ENCODE measurements around the gene ETV5.

ETV5 gene

DNA sequence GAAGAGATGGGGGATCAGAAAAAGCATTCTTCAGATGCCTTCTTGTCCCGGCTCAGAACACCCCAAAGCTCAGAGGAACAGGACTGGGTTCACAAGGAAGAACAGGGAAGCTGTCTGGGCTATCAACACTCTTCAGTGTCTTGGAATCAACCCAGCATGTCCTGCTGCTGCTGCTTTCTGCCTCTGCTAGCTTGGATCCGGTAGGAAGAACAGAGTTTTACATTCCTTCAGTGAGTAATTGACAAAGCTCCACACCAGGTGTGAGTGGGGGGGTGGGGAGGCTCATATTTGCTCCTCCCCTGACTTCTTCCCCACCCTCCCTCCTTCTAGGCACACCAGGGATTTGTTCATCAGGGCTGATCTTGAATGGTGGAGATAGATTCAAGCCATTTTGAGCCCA, 13.1 kb upstream of the ETV5 start:
- no peak for DNase-seq (ENCODE audit: low read depth)

DNA sequence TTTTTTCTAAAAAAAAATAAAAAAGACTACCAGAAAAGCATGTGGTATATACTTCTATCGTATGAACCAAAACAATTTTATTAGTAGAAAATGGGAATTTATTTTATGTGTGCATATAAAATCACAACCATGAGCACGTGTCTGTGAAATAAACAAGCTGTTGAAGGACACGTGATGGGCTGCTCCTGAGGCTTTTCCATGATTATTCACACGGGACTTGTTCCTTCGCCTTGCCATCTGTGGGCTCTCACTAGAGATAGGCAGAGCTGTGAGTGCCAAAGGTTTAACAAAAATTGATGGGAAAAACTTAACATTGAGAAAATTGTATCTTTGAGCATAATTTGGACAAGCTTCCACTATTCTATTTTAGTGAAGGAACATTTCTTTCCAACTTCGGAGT, 12.4 kb upstream of the ETV5 start:
- H3K9me3 ChIP-seq (ENCODE audit: control insufficient read depth, low read length): no peaks in the 10 kb centered on the region
- DNase-seq (ENCODE audit: low read depth): no peak
- no peaks in the 10 kb centered on the region for H3K4me1 ChIP-seq (ENCODE audit: control insufficient read depth, insufficient read depth, low read length)
- peaks cover 21% of the 10 kb centered on the region for H3K27me3 ChIP-seq (replicated peaks; ENCODE audit: control insufficient read depth, insufficient read depth, low read length)
- H3K36me3 ChIP-seq (ENCODE audit: control insufficient read depth, insufficient read depth, low read length, severe bottlenecking): no peaks in the 10 kb centered on the region
- no peak overlapping the region for H3K9ac ChIP-seq (ENCODE audit: low read length)
- H3K4me3 ChIP-seq (ENCODE audit: low read length): no peak overlapping the region

More for the DNA sequence above, 13.1 kb upstream of the ETV5 start:
- Histone ChIP-seq H3K27me3 (replicated peaks; ENCODE audit: control insufficient read depth, insufficient read depth, low read length) (peaks cover 21% of the 10 kb centered on the region), H3K9me3 (ENCODE audit: control insufficient read depth, low read length) (no peaks in the 10 kb centered on the region), H3K9ac (ENCODE audit: low read length) (no peak overlapping the region), H3K36me3 (ENCODE audit: control insufficient read depth, insufficient read depth, low read length, severe bottlenecking) (no peaks in the 10 kb centered on the region), H3K4me3 (ENCODE audit: low read length) (no peak overlapping the region), H3K4me1 (ENCODE audit: control insufficient read depth, insufficient read depth, low read length) (no peaks in the 10 kb centered on the region)

DNA sequence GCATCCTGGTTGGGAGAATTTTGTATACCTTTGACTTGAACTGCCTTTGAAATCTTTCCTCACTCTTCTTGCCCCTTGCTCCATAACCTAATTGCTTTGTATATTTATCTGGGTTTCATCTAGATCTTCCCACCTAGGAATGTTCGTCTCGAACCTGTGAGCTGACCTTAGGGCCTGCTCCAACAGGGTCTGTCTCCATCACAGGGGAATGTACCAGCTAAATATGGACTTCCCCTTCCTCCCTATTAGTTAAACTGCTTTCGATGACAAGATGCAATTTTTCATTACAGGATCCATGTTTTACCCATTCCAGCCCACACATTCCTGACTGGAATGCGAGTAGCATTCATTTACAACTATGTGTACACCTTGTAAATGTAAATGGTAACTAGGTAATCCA, 10.6 kb upstream of the ETV5 start:
- Histone ChIP-seq H3K27me3 (replicated peaks; ENCODE audit: control insufficient read depth, insufficient read depth, low read length) (peaks cover 25% of the 10 kb centered on the region), H3K4me3 (ENCODE audit: low read length) (no peak overlapping the region), H3K9me3 (ENCODE audit: control insufficient read depth, low read length) (no peaks in the 10 kb centered on the region), H3K9ac (ENCODE audit: low read length) (no peak overlapping the region), H3K36me3 (ENCODE audit: control insufficient read depth, insufficient read depth, low read length, severe bottlenecking) (no peaks in the 10 kb centered on the region), H3K4me1 (ENCODE audit: control insufficient read depth, insufficient read depth, low read length) (no peaks in the 10 kb centered on the region)
- DNase-seq (ENCODE audit: low read depth): no peak

DNA sequence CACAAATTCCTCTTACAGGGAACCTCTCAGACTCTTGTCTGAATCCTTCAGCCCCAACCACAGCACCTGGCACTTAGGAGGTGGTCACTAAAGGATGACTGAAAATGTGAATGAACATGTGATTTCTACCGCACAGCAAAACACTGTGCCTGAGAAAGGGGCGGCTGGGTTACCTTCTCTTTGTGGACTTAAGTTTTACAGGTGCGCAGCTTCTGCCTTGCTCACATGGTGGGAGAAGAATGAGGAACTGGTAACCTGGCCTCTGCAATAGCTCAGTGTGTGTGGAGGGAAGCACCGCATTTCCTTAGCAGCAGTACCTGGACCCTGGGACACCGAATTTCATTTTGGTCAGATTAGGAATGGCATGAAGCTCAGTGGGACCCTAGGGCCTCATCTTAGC, 9.8 kb upstream of the ETV5 start:
- H3K9ac ChIP-seq (ENCODE audit: low read length): no peak overlapping the region
- H3K9me3 ChIP-seq (ENCODE audit: control insufficient read depth, low read length): no peaks in the 10 kb centered on the region
- no peaks in the 10 kb centered on the region for H3K4me1 ChIP-seq (ENCODE audit: control insufficient read depth, insufficient read depth, low read length)
- no peak overlapping the region for H3K4me3 ChIP-seq (ENCODE audit: low read length)
- no peak for DNase-seq (ENCODE audit: low read depth)
- no peaks in the 10 kb centered on the region for H3K36me3 ChIP-seq (ENCODE audit: control insufficient read depth, insufficient read depth, low read length, severe bottlenecking)
- peaks cover 25% of the 10 kb centered on the region for H3K27me3 ChIP-seq (replicated peaks; ENCODE audit: control insufficient read depth, insufficient read depth, low read length)

DNA sequence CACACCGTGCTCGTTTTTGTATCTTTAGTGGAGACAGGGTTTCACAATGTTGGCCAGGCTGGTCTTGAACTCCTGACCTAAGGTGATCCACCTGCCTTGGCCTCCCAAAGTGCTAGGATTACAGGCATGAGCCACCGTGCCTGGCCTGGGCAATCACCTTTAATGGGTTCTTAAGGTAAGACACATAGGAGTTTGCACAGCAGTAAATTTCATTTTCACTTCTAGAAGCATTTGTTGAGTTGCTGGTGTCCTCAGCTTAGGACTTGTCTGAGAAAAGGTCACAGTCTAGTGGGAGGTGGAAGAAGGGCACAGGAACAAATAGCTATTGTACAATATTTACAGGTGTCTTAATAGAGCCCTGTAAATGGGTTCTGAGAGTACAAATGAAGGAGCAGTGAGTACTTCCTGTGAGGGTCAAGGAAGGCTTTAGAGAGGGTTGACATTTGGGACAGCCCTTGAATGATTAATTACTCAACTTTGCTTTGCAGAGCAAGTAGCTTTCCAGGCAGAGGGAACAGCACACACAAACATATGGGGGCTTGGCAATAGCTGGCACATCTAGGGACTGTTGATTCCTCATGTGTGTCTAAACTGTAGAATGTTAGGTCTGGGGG, 8.7 kb upstream of the ETV5 start:
- H3K9ac ChIP-seq (ENCODE audit: low read length): no peak overlapping the region
- H3K27me3 ChIP-seq (replicated peaks; ENCODE audit: control insufficient read depth, insufficient read depth, low read length): peaks cover 25% of the 10 kb centered on the region
- no peak overlapping the region for H3K4me3 ChIP-seq (ENCODE audit: low read length)
- no peaks in the 10 kb centered on the region for H3K36me3 ChIP-seq (ENCODE audit: control insufficient read depth, insufficient read depth, low read length, severe bottlenecking)
- no peaks in the 10 kb centered on the region for H3K4me1 ChIP-seq (ENCODE audit: control insufficient read depth, insufficient read depth, low read length)
- no peaks in the 10 kb centered on the region for H3K9me3 ChIP-seq (ENCODE audit: control insufficient read depth, low read length)
- DNase-seq (ENCODE audit: low read depth): no peak

DNA sequence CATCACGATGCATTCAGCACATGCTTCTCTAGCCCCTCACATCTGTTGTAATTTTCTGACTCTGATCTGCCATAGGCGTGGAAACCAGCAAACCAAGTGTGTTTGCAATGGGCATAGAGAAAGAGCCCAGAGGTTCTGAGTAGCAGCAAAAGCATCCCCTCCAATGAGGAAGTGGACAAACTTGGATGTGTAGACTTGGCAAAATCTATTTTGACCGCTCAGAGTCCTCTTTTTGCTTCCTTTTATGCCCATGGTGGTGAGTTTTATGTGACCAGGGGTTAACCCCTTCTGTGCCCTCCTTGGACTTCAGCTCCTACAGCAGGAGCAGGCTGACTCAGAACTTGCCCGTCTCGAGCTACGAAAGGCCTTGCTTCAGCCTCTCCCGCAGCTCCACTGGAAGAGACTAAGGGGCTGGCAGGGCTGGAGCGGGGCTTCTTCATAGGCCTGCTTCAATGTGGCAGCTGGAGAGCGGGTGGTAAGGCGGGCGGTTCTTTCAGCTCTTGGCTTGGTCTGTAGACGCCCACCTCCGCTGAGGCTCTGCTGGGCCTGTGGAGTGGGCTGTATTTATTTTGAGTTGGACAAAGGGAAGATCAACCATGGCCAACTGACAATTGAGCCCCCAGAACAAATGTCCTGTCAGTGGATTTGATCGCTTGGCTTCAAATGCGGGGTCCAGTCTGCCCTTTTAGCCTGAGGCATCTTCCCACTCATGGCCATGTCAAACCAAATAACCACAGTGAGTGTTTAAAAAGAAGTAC, 6.5 kb upstream of the ETV5 start:
- H3K9ac ChIP-seq (ENCODE audit: low read length): no peak overlapping the region
- H3K9me3 ChIP-seq (ENCODE audit: control insufficient read depth, low read length): no peaks in the 10 kb centered on the region
- DNase-seq (ENCODE audit: low read depth): no peak
- H3K4me1 ChIP-seq (ENCODE audit: control insufficient read depth, insufficient read depth, low read length): no peaks in the 10 kb centered on the region
- H3K27me3 ChIP-seq (replicated peaks; ENCODE audit: control insufficient read depth, insufficient read depth, low read length): peaks cover 25% of the 10 kb centered on the region
- H3K4me3 ChIP-seq (ENCODE audit: low read length): no peak overlapping the region
- no peaks in the 10 kb centered on the region for H3K36me3 ChIP-seq (ENCODE audit: control insufficient read depth, insufficient read depth, low read length, severe bottlenecking)

DNA sequence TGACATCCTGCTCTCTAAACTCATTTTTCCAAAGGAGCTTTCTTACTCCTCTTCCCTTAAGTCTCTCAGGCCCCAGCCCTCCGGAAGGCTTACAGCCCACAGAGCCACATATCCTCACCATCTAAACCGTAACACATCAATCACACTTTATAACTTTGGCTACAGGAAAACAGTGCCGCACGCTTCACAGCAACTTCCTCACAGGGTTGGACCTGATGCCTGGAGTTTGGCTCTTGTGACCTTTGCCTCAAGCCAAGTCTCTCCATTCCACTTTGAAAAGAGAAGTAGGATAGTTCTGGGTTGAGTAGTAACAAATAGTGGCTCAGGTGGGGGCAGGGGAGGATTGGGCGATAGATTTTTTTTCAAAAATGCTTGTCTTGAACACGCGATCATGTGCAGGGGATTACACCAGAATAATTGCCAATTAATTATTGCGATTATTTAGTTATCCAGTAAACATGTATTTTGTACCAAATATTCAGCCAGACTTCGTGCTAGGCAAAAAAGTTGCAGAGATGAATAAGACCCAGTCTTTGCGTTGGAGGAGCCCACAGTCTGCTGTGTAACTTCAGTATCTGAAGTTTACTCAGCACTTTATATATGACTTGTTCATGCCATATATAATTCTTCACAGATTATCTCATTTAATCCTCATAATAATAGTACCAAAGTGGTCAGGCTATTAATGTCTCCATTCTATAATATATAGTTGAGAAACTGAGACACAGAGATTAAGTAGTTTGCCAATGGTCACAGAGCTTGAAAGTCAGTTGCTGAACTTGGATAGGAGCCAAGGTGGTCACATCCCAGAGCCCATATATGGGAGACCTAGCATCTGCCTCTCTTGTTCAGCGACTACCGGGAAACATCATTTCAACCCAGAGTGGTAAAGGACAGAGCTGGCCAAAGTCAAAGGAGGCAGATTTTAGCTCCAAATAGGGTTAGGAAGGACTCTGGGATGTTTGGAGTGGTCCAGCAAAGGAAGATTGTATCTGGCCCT, 2.4 kb upstream of the ETV5 start:
- Histone ChIP-seq H3K27me3 (replicated peaks; ENCODE audit: control insufficient read depth, insufficient read depth, low read length) (peaks cover 4% of the 10 kb centered on the region), H3K4me1 (ENCODE audit: control insufficient read depth, insufficient read depth, low read length) (peaks cover 16% of the 10 kb centered on the region), H3K9me3 (ENCODE audit: control insufficient read depth, low read length) (no peaks in the 10 kb centered on the region), H3K36me3 (ENCODE audit: control insufficient read depth, insufficient read depth, low read length, severe bottlenecking) (no peaks in the 10 kb centered on the region), H3K9ac (ENCODE audit: low read length) (no peak overlapping the region), H3K4me3 (ENCODE audit: low read length) (no peak overlapping the region)
- no peak for DNase-seq (ENCODE audit: low read depth)

DNA sequence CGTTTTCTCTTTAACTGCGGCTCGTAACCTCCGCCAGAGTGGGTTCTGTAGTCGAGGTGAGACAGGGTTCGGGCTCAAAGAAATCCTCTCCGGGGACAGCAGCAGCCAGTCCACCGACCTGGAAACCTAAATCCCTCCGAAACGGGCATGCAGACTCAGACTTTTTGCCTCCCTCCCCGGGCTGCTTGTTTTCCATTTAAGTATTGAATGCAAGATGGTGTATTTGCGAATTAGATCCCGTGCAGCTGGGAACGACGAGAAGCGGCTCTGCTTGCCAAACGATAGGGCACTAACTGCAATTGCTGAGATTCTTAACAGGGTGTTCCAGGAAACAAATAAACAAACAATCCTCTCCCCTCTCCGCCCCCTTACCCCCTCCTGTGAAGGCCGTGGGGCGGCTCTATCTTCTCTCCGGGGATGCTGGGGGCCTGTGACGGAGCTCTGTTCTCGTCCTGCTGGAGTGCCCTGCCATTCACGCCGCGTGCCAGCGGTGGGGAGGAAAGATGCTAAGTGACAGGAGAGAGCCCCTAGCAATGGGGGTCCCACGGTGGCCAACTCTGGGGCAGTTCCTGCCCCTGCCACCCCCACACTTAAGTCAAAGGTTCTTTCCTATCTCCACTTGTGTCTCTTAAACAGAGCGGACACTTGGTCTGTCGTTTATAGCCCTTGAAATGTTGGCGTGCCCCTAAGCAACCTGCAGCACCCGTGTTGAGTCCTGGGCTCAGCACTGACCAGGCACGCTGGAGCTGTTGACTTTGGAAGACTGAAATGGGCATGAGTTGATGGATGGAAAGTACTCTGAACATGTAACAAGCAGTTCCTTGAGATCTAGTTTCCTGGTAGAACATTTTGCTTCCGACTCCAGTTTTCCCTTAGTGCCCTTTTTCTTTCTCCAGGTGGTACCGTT, 1.3 kb upstream of the ETV5 start:
- no peaks in the 10 kb centered on the region for H3K9me3 ChIP-seq (ENCODE audit: control insufficient read depth, low read length)
- H3K4me3 ChIP-seq (ENCODE audit: low read length): peak overlapping the region; percentile 90
- peaks cover 16% of the 10 kb centered on the region for H3K4me1 ChIP-seq (ENCODE audit: control insufficient read depth, insufficient read depth, low read length)
- peak; percentile 62 for DNase-seq (ENCODE audit: low read depth)
- peak overlapping the region; percentile 83 for H3K9ac ChIP-seq (ENCODE audit: low read length)
- peaks cover 4% of the 10 kb centered on the region for H3K27me3 ChIP-seq (replicated peaks; ENCODE audit: control insufficient read depth, insufficient read depth, low read length)
- H3K36me3 ChIP-seq (ENCODE audit: control insufficient read depth, insufficient read depth, low read length, severe bottlenecking): no peaks in the 10 kb centered on the region

DNA sequence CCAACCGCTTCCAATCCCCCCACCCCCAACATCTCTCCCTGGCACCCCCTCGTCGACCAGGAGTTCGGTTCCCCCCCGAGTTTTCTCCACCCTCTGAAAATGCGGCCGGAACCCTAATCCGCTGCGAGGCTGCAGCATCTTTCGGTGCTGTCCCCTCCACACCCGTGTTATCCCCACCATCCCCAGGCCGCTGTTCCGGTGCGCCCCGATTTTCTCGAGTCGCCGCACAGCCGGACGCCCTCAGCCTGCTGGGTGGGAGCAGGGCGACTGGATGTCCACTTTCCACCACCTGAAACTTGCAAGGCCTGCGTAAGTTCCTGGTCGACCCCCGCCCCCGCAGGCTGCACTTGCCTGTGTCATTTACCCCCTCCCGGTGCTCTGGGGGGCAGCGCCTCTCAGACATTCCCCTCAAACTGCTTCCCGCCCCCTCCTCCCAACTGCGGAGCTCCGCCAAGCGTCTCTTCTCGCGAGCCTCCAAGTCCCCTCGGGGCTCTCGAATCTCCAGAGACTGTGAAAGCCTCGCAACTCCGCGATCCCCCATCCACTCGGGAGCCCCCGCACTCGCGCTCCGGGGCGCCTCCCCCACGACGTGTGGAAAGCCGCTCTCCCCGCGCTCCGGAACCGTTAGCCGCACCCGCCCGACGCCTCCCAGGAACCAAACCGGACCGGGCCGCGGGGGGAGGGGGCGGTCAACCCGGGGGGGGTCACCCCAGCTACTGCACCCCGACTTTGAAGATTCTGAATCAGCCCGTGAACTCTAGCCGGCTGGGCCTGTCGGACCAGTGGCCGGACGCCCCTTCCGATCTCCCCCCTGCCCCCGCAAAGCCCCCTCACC, 566 bp downstream of the ETV5 start:
- no peaks in the 10 kb centered on the region for H3K36me3 ChIP-seq (ENCODE audit: control insufficient read depth, insufficient read depth, low read length, severe bottlenecking)
- peak overlapping the region; percentile 85 for H3K9ac ChIP-seq (ENCODE audit: low read length)
- H3K4me1 ChIP-seq (ENCODE audit: control insufficient read depth, insufficient read depth, low read length): peaks cover 28% of the 10 kb centered on the region
- no peaks in the 10 kb centered on the region for H3K27me3 ChIP-seq (replicated peaks; ENCODE audit: control insufficient read depth, insufficient read depth, low read length)
- H3K4me3 ChIP-seq (ENCODE audit: low read length): peak overlapping the region; percentile 88
- no peaks in the 10 kb centered on the region for H3K9me3 ChIP-seq (ENCODE audit: control insufficient read depth, low read length)
- peak; percentile 89 for DNase-seq (ENCODE audit: low read depth)
